NT2/D1 (cell line): Measurements from ENCODE around the gene KATNAL1.

Experiments used
- SUZ12 ChIP-seq: IDR thresholded peaks from 2 replicates; pipeline ENCODE4 v1.6.1; 2011; ENCODE audit not compliant: insufficient read length, insufficient read depth; ENCODE audit errors: extremely low read depth
- YY1 ChIP-seq: IDR thresholded peaks from 2 replicates; pipeline ENCODE4 v1.6.1; 2011; ENCODE audit not compliant: insufficient read length, insufficient read depth
- ZNF274 ChIP-seq: IDR thresholded peaks from 2 replicates; pipeline ENCODE4 v1.6.1; 2011; ENCODE audit warnings: mild to moderate bottlenecking, low read depth, low read length

DNA sequence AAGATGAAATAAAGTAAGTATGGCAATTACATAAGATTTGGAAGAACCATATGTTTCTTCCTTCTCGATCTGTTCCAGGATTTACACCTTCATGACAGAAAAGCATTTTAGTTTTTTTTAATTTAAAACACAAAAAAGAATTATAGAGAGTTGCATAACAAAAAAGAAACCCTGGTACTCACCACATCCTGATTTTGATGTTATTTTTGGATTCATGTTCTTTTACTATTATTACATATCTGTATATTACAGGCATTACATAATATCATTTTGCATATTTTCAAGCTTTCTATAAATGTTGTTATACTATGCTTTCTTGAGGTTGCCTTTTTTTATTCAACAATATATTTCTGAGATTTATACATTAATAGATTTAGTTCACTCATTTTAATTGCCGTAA is 6.7 kb upstream of the KATNAL1 start:
- TF ChIP-seq SUZ12 (no peak), YY1 (no peak), ZNF274 (no peak)
